IMR-90 (cell line): ENCODE data around the gene ICAM2. TPM values are rescaled to one million over a fixed set of nuclear protein-coding genes. Genes with fewer than 3 reads are reported as not detected.

Source experiments
- ATAC-seq: fragments of 200-7000 bp; cut with Tn5 transposase; 2 replicates; pipeline ENCODE4 v1.9.1; 2020; ENCODE audit warnings: low read depth, mild to moderate bottlenecking, moderate library complexity
- BruUV-seq: library from RNA; stranded (reverse); fragments of 400-500 nt; replicated peaks from 2 replicates; lab custom pipeline; 2021; lab: Mats Ljungman, UMichigan
- CTCF ChIA-PET: fragments of 300-600 bp; formaldehyde crosslinking; extraction: SDS; loops from one replicate; lab custom pipeline; 2021; ENCODE audit warnings: antibody characterized with exemption; lab: Yijun Ruan, JAX
- POLR2A ChIA-PET: fragments of 300-600 bp; sonication (Branson Sonifier 250); formaldehyde crosslinking; loops from one replicate; lab custom pipeline; 2022; ENCODE audit warnings: antibody characterized with exemption; ENCODE audit not compliant: unreplicated experiment; lab: Charles Lee
- DNase-seq: peaks from one replicate; pipeline ENCODE4 v3.0.0; 2013
- H2AFZ ChIP-seq: replicated peaks from 2 replicates; pipeline ENCODE3; 2013; ENCODE audit warnings: low read length, mild to moderate bottlenecking; ENCODE audit not compliant: poor library complexity
- H2AK5ac ChIP-seq: 2 replicates; pipeline ENCODE4 v1.6.1; 2013; ENCODE audit warnings: low read depth, low read length, inconsistent platforms
- H2AK9ac ChIP-seq: replicated peaks from 2 replicates; pipeline ENCODE3; 2013; ENCODE audit warnings: mild to moderate bottlenecking, low read depth, low read length, moderate library complexity; ENCODE audit not compliant: poor library complexity
- H2BK120ac ChIP-seq: 2 replicates; pipeline ENCODE4 v1.6.1; 2013; ENCODE audit warnings: low read depth, low read length, inconsistent platforms
- H2BK15ac ChIP-seq: 3 replicates; pipeline ENCODE4 v1.6.1; 2013; ENCODE audit warnings: low read depth, low read length, inconsistent platforms
- H2BK20ac ChIP-seq: 2 replicates; pipeline ENCODE4 v1.6.1; 2013; ENCODE audit warnings: low read depth, mild to moderate bottlenecking, inconsistent platforms, low read length, moderate library complexity
- H2BK5ac ChIP-seq: 2 replicates; pipeline ENCODE4 v1.6.1; 2013; ENCODE audit warnings: mild to moderate bottlenecking, low read depth, low read length, inconsistent platforms; ENCODE audit not compliant: poor library complexity, severe bottlenecking
- H3K14ac ChIP-seq: replicated peaks from 2 replicates; pipeline ENCODE4 v1.6.1; 2013; ENCODE audit warnings: low read depth, low read length, inconsistent platforms
- H3K18ac ChIP-seq: 2 replicates; pipeline ENCODE4 v1.6.1; 2013; ENCODE audit warnings: low read depth, low read length, control low read depth
- H3K23ac ChIP-seq: 2 replicates; pipeline ENCODE4 v1.6.1; 2013; ENCODE audit warnings: low read depth, low read length, inconsistent platforms
- H3K27ac ChIP-seq: 2 replicates; pipeline ENCODE4 v1.5.1; 2013; ENCODE audit warnings: mild to moderate bottlenecking, control low read depth, low read length; ENCODE audit not compliant: insufficient read depth
- H3K27me3 ChIP-seq: 2 replicates; pipeline ENCODE4 v1.6.1; 2013; ENCODE audit warnings: low read length; ENCODE audit not compliant: control insufficient read depth, insufficient read depth
- H3K36me3 ChIP-seq: 2 replicates; pipeline ENCODE4 v1.6.1; 2013; ENCODE audit warnings: low read length, mixed read lengths; ENCODE audit not compliant: control insufficient read depth, insufficient read depth
- H3K4ac ChIP-seq: 2 replicates; pipeline ENCODE4 v1.6.1; 2013; ENCODE audit warnings: low read depth, low read length, inconsistent platforms
- H3K4me1 ChIP-seq: 2 replicates; pipeline ENCODE4 v1.6.1; 2013; ENCODE audit warnings: low read length, mixed read lengths; ENCODE audit not compliant: control insufficient read depth, insufficient read depth
- H3K4me2 ChIP-seq: 2 replicates; pipeline ENCODE4 v1.6.1; 2013; ENCODE audit warnings: low read depth, mild to moderate bottlenecking, control low read depth, low read length, moderate library complexity
- H3K4me3 ChIP-seq: 2 replicates; pipeline ENCODE4 v1.5.1; 2013; ENCODE audit warnings: low read depth, mild to moderate bottlenecking, control low read depth, low read length, moderate library complexity; ENCODE audit not compliant: insufficient read depth
- H3K56ac ChIP-seq: 2 replicates; pipeline ENCODE4 v1.6.1; 2013; ENCODE audit warnings: low read length, inconsistent platforms; ENCODE audit not compliant: insufficient read depth; ENCODE audit errors: extremely low read depth
- H3K79me1 ChIP-seq, 2 experiments: 2 replicates each; pipeline ENCODE4 v1.6.1; 2013; ENCODE audit warnings: low read length in 2 of 2, inconsistent platforms in 1 of 2, low read depth in 1 of 2
- H3K9ac ChIP-seq: 2 replicates; pipeline ENCODE4 v1.6.1; 2013; ENCODE audit warnings: low read depth, low read length, control low read depth
- H3K9me1 ChIP-seq: 2 replicates; pipeline ENCODE4 v1.6.1; 2013; ENCODE audit warnings: low read length, inconsistent platforms; ENCODE audit not compliant: insufficient read depth
- H3K9me3 ChIP-seq: 2 replicates; pipeline ENCODE4 v1.6.1; 2013; ENCODE audit warnings: low read length; ENCODE audit not compliant: control insufficient read depth, insufficient read depth
- H4K20me1 ChIP-seq: 2 replicates; pipeline ENCODE4 v1.6.1; 2013; ENCODE audit warnings: low read length, inconsistent platforms; ENCODE audit not compliant: insufficient read depth
- H4K5ac ChIP-seq: 2 replicates; pipeline ENCODE4 v1.6.1; 2013; ENCODE audit warnings: mild to moderate bottlenecking, low read depth, low read length, control low read depth
- H4K8ac ChIP-seq, 2 experiments: 2 replicates each; pipeline ENCODE4 v1.6.1; 2013; ENCODE audit warnings: low read depth in 2 of 2, low read length in 2 of 2, control low read depth in 1 of 2, inconsistent platforms in 1 of 2
- H4K91ac ChIP-seq: 2 replicates; pipeline ENCODE4 v1.6.1; 2013; ENCODE audit warnings: low read depth, low read length, inconsistent platforms; ENCODE audit not compliant: insufficient read depth
- BHLHE40 ChIP-seq: fragments of 150-350 bp; IDR thresholded peaks from 2 replicates; pipeline ENCODE4 v1.6.1; 2016; ENCODE audit warnings: mild to moderate bottlenecking, low read depth, low read length
- CEBPB ChIP-seq: IDR thresholded peaks from 2 replicates; pipeline ENCODE4 v1.6.1; 2012; ENCODE audit warnings: low read depth, low read length, improper control_type of control experiment
- FOS ChIP-seq: fragments of 150-350 bp; IDR thresholded peaks from 2 replicates; pipeline ENCODE4 v1.6.1; 2016; ENCODE audit warnings: low read depth, low read length
- MAZ ChIP-seq: IDR thresholded peaks from 2 replicates; pipeline ENCODE4 v1.6.1; 2012; ENCODE audit warnings: low read depth, mild to moderate bottlenecking, low read length, improper control_type of control experiment, moderate library complexity, borderline replicate concordance
- NFE2L2 ChIP-seq: fragments of 150-350 bp; IDR thresholded peaks from 2 replicates; pipeline ENCODE4 v1.6.1; 2016; ENCODE audit warnings: low read depth, mild to moderate bottlenecking, low read length
- POLR2A ChIP-seq: IDR thresholded peaks from 2 replicates; pipeline ENCODE4 v1.6.1; 2012; ENCODE audit warnings: mild to moderate bottlenecking, low read depth, low read length
- RAD21 ChIP-seq: IDR thresholded peaks from 2 replicates; pipeline ENCODE4 v1.6.1; 2012; ENCODE audit warnings: low read length, improper control_type of control experiment
- RCOR1 ChIP-seq: IDR thresholded peaks from 2 replicates; pipeline ENCODE4 v1.6.1; 2012; ENCODE audit warnings: mild to moderate bottlenecking, low read length, improper control_type of control experiment; ENCODE audit not compliant: insufficient replicate concordance
- SMC3 ChIP-seq: fragments of 150-350 bp; IDR thresholded peaks from 2 replicates; pipeline ENCODE4 v1.6.1; 2016; ENCODE audit warnings: low read depth, mild to moderate bottlenecking, antibody characterized with exemption, low read length, moderate library complexity
- USF2 ChIP-seq: fragments of 150-350 bp; IDR thresholded peaks from 2 replicates; pipeline ENCODE4 v1.6.1; 2017; ENCODE audit warnings: mild to moderate bottlenecking, antibody characterized with exemption, low read length, low read depth
- WGBS, 2 experiments: methylation state at CpG; one replicate each; pipeline versions ENCODE4 v1.1.5 to v1.1.7; 2013; ENCODE audit warnings: missing lambda C conversion rate in 2 of 2; ENCODE audit not compliant: insufficient read length in 1 of 2; ENCODE audit errors: extremely low coverage in 2 of 2; 5-methylcytosine and 5-hydroxymethylcytosine counted together
- dilution Hi-C: fragments of 300-500 bp; cut with HindIII; formaldehyde crosslinking; loops from one replicate; pipeline ENCODE4 v1.14.3; 2018; ENCODE audit warnings: low sequenced_read_pairs; ENCODE audit not compliant: unreplicated experiment
- in situ Hi-C: fragments of 300-500 bp; cut with MboI; formaldehyde crosslinking; loops from 3 replicates; pipeline ENCODE4 v1.14.3; 2019; ENCODE audit warnings: low sequenced_read_pairs, inconsistent platforms, mixed read lengths
- intact Hi-C: fragments of 100-400 bp; cut with micrococcal nuclease; formaldehyde crosslinking; loops from 2 replicates; pipeline ENCODE4 v1.10.0; 2022
- polyA plus RNA-seq, 3 experiments: library from polyadenylated mRNA; depleted of rRNA; stranded (reverse); fragments of >200 nt; gene quantifications; 2 replicates each; pipeline ENCODE4 v1.2.3, GENCODE V29; 2012; ENCODE audit warnings: low replicate concordance in 1 of 3
- total RNA-seq: library from RNA; depleted of rRNA; stranded (reverse); fragments of >200 nt; gene quantifications from 2 replicates; pipeline ENCODE4 v1.2.3, GENCODE V29; 2012
- TF ChIP-seq, protein P1 (sequence below): conservative IDR thresholded peaks from 2 replicates; pipeline ENCODE4 v1.5.1; 2012; ENCODE audit warnings: mild to moderate bottlenecking, low read depth, low read length, improper control_type of control experiment

ICAM2 gene
- total and polyA plus RNA-seq, 2 of the 4 experiments (the other 2 are of a cell fraction) = 0.12 TPM; not detected in 1

GRCh38 chr17:64016974-64017373 is 3.5 kb downstream of the ICAM2 start:
- no CpG with 5 or more reads among the region's 3 CpGs for WGBS, 2 experiments
- no peak overlapping the region for H2BK15ac ChIP-seq
- H4K8ac ChIP-seq = no peak overlapping the region
- H3K9me3 ChIP-seq = no peaks in the 10 kb centered on the region
- H3K4me2 ChIP-seq = no peak overlapping the region
- in situ Hi-C loops = no loop called here
- H3K27ac ChIP-seq = no peak overlapping the region
- H3K18ac ChIP-seq = no peak overlapping the region
- H2BK5ac ChIP-seq = no peak overlapping the region
- H3K4me1 ChIP-seq = no peaks in the 10 kb centered on the region
- no peak overlapping the region for H2AFZ ChIP-seq
- no peak overlapping the region for H2BK120ac ChIP-seq
- ATAC-seq (no peak), DNase-seq (no peak)
- ChIA-PET CTCF (interaction anchor here (1.4 to 1.5 kb wide), 2 partner anchors 11 to 12 kb away, joined by 4 to 6 read pairs; no protein-coding TSS in a partner anchor), POLR2A (no interaction called here)
- H3K36me3 ChIP-seq = no peaks in the 10 kb centered on the region
- no peak overlapping the region for H4K91ac ChIP-seq
- TF ChIP-seq FOS (no peak), MAZ (no peak), POLR2A (no peak), USF2 (no peak), NFE2L2 (no peak), RCOR1 (no peak), RAD21 (no peak), BHLHE40 (no peak), CEBPB (no peak), SMC3 (no peak)
- TF ChIP-seq, protein P1, sequence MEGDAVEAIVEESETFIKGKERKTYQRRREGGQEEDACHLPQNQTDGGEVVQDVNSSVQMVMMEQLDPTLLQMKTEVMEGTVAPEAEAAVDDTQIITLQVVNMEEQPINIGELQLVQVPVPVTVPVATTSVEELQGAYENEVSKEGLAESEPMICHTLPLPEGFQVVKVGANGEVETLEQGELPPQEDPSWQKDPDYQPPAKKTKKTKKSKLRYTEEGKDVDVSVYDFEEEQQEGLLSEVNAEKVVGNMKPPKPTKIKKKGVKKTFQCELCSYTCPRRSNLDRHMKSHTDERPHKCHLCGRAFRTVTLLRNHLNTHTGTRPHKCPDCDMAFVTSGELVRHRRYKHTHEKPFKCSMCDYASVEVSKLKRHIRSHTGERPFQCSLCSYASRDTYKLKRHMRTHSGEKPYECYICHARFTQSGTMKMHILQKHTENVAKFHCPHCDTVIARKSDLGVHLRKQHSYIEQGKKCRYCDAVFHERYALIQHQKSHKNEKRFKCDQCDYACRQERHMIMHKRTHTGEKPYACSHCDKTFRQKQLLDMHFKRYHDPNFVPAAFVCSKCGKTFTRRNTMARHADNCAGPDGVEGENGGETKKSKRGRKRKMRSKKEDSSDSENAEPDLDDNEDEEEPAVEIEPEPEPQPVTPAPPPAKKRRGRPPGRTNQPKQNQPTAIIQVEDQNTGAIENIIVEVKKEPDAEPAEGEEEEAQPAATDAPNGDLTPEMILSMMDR = no peak
- no peak overlapping the region for H3K56ac ChIP-seq
- no peak overlapping the region for H2AK5ac ChIP-seq
- no peak overlapping the region for H3K4ac ChIP-seq
- dilution Hi-C loops = no loop called here
- H4K5ac ChIP-seq = no peak overlapping the region
- intact Hi-C loops = no loop called here
- H3K9me1 ChIP-seq = no peaks in the 10 kb centered on the region
- H3K27me3 ChIP-seq = peaks cover 8% of the 10 kb centered on the region
- no peak overlapping the region for H3K14ac ChIP-seq
- no peaks in the 10 kb centered on the region for H3K79me1 ChIP-seq
- H3K4me3 ChIP-seq = no peak overlapping the region
- BruUV-seq = no TSS peak
- no peak overlapping the region for H2BK20ac ChIP-seq
- H3K23ac ChIP-seq = no peak overlapping the region
- H3K9ac ChIP-seq = no peak overlapping the region
- no peaks in the 10 kb centered on the region for H4K20me1 ChIP-seq
- no peak overlapping the region for H2AK9ac ChIP-seq
